Midbrain (tissue), 1 donor: Measurements from ENCODE around the gene SLC9B2.
A peak's percentile ranks its signal among the peaks of the same experiment; 100 is the strongest.

Experiments
- DNase-seq: peaks from one replicate; lab custom pipeline; 2025; lab: John Stamatoyannopoulos, UW

Gene SLC9B2

GRCh38 chr4:103076747-103077347 lies at the start of gene SLC9B2:
TSS of gene SLC9B2 (minus strand) at chr4:103076761. CDS start at chr4:103067550, 9,211 bp downstream.
- DNase-seq: no peak

GRCh38 chr4:103126126-103126525 lies 49.6 kb upstream of the SLC9B2 start:
- DNase-seq: no peak

- DNase-seq: no peak
Observed at GRCh38 chr4:103123114-103123513, 46.6 kb upstream of the SLC9B2 start.

GRCh38 chr4:103118166-103118565 lies 41.6 kb upstream of the SLC9B2 start:
- DNase-seq: no peak

GRCh38 chr4:103111598-103111997 lies 35.0 kb upstream of the SLC9B2 start:
- DNase-seq: no peak

- no peak for DNase-seq
Observed at GRCh38 chr4:103108542-103108941, 32.0 kb upstream of the SLC9B2 start.

- DNase-seq: no peak
Observed at GRCh38 chr4:103105558-103106356, 29.2 kb upstream of the SLC9B2 start.

GRCh38 chr4:103104886-103105285 lies 28.3 kb upstream of the SLC9B2 start:
- no peak for DNase-seq

GRCh38 chr4:103100691-103101090 lies 24.1 kb upstream of the SLC9B2 start:
- no peak for DNase-seq

- DNase-seq: peak; percentile 91
Observed at GRCh38 chr4:103099691-103100392, 23.3 kb upstream of the SLC9B2 start, which contains the start of gene BDH2. TSS of gene BDH2 (minus strand) at chr4:103099834. CDS start at chr4:103096254, 3,580 bp downstream.

- peak; percentile 57 for DNase-seq
Observed at GRCh38 chr4:103098756-103099440, 22.3 kb upstream of the SLC9B2 start.

- no peak for DNase-seq
Observed at GRCh38 chr4:103098341-103098740, 21.8 kb upstream of the SLC9B2 start.

GRCh38 chr4:103097112-103097511 lies 20.6 kb upstream of the SLC9B2 start:
- DNase-seq: no peak

GRCh38 chr4:103095080-103095479 lies 18.5 kb upstream of the SLC9B2 start:
- peak; percentile 61 for DNase-seq

- DNase-seq: no peak
Observed at GRCh38 chr4:103092245-103092644, 15.7 kb upstream of the SLC9B2 start.

GRCh38 chr4:103091601-103092223 lies 15.2 kb upstream of the SLC9B2 start:
- DNase-seq: peak; percentile 71

GRCh38 chr4:103089481-103089880 lies 12.9 kb upstream of the SLC9B2 start:
- no peak for DNase-seq

- DNase-seq: no peak
Observed at GRCh38 chr4:103086551-103086950, 10.0 kb upstream of the SLC9B2 start.

- DNase-seq: no peak
Observed at GRCh38 chr4:103085555-103086196, 9.1 kb upstream of the SLC9B2 start.

- DNase-seq: no peak
Observed at GRCh38 chr4:103079621-103080020, 3.1 kb upstream of the SLC9B2 start.
